Stimulated activated CD8-positive, alpha-beta memory T cell treated with anti-CD3 and anti-CD28 coated beads, Interleukin-7, amount 100 ng/mL, for 4 hours (primary cell): Measurements from ENCODE around the gene HEATR1.

Experiments used
- DNase-seq, 2 donors: peaks; one replicate each; pipeline ENCODE4 v3.0.0-alpha.2; 2020; ENCODE audit warnings: low read depth in 2 of 2

The HEATR1 gene

GRCh38 chr1:236536540-236536939, 67.8 kb downstream of the HEATR1 start:
- DNase-seq = no peak

GRCh38 chr1:236535662-236536161, 68.6 kb downstream of the HEATR1 start:
- DNase-seq = no peak

- DNase-seq = no peak
These were observed 69.1 kb downstream of the HEATR1 start for GRCh38 chr1:236535190-236535589.

GRCh38 chr1:236534151-236534651, 70.1 kb downstream of the HEATR1 start:
- DNase-seq = peak; percentile 14 to 50

- no peak for DNase-seq
These were observed 71.5 kb downstream of the HEATR1 start for GRCh38 chr1:236532850-236533249.

- DNase-seq = no peak
These were observed 73.4 kb downstream of the HEATR1 start for GRCh38 chr1:236530959-236531358.

GRCh38 chr1:236530286-236530685, 74.0 kb downstream of the HEATR1 start:
- no peak for DNase-seq

- DNase-seq = no peak
These were observed 78.2 kb downstream of the HEATR1 start for GRCh38 chr1:236526079-236526478.

GRCh38 chr1:236524895-236525184, 79.5 kb downstream of the HEATR1 start:
- no peak for DNase-seq

- DNase-seq = peak; percentile 38 to 48
These were observed 80.0 kb downstream of the HEATR1 start for GRCh38 chr1:236524142-236524894.

GRCh38 chr1:236523704-236524141, 80.6 kb downstream of the HEATR1 start, which contains the start of gene LGALS8:
LGALS8 (plus strand) TSS chr1:236523982; CDS start chr1:236526071, 2,089 bp downstream.
- DNase-seq = peak; percentile 81

- DNase-seq = no peak
These were observed 81.2 kb downstream of the HEATR1 start for GRCh38 chr1:236522937-236523703.

- no peak for DNase-seq
These were observed 83.8 kb downstream of the HEATR1 start for GRCh38 chr1:236520445-236521005.

- DNase-seq = no peak
These were observed 86.0 kb downstream of the HEATR1 start for GRCh38 chr1:236518322-236518721.

GRCh38 chr1:236516929-236517704, 87.2 kb downstream of the HEATR1 start:
- DNase-seq = no peak

- no peak for DNase-seq
These were observed 88.8 kb downstream of the HEATR1 start for GRCh38 chr1:236515443-236515958.

- DNase-seq = no peak
These were observed 89.4 kb downstream of the HEATR1 start for GRCh38 chr1:236514703-236515442.

GRCh38 chr1:236511735-236512418, 92.4 kb downstream of the HEATR1 start:
- DNase-seq = no peak

- DNase-seq = no peak
These were observed 94.5 kb downstream of the HEATR1 start for GRCh38 chr1:236509647-236510401.
